NCI-H187 (cell line): ENCODE measurements around the gene HSP90B1.

Experiments
- DNase-seq, 2 experiments: peaks; one replicate each; lab custom pipeline; 2025; lab: John Stamatoyannopoulos, UW

The HSP90B1 gene

GRCh38 chr12:103929784-103930033, 501 bp upstream of the HSP90B1 start:
- DNase-seq, result peak in 1 of 2 experiments; percentile 98

- no peak for DNase-seq
These were observed 851 bp downstream of the HSP90B1 start for GRCh38 chr12:103930787-103931735.

- no peak for DNase-seq
These were observed 3.0 kb downstream of the HSP90B1 start for GRCh38 chr12:103933237-103933636.

- DNase-seq, result no peak
These were observed 6.5 kb downstream of the HSP90B1 start for GRCh38 chr12:103936679-103937078.

GRCh38 chr12:103944964-103945363, 14.8 kb downstream of the HSP90B1 start:
- no peak for DNase-seq

GRCh38 chr12:103947871-103948555, 17.8 kb downstream of the HSP90B1 start:
- no peak for DNase-seq

GRCh38 chr12:103948746-103949406, 18.7 kb downstream of the HSP90B1 start:
- no peak for DNase-seq

GRCh38 chr12:103952497-103952896, 22.3 kb downstream of the HSP90B1 start:
- no peak for DNase-seq

GRCh38 chr12:103955811-103956508, 25.8 kb downstream of the HSP90B1 start:
- DNase-seq, result no peak

GRCh38 chr12:103956509-103957027, 26.4 kb downstream of the HSP90B1 start:
- peak in 1 of 2 experiments; percentile 59 for DNase-seq

GRCh38 chr12:103957865-103958388, 27.7 kb downstream of the HSP90B1 start:
- no peak for DNase-seq

- DNase-seq, result no peak
These were observed 28.4 kb downstream of the HSP90B1 start for GRCh38 chr12:103958621-103959020.

- no peak for DNase-seq
These were observed 30.5 kb downstream of the HSP90B1 start for GRCh38 chr12:103960616-103961227.

- no peak for DNase-seq
These were observed 32.3 kb downstream of the HSP90B1 start for GRCh38 chr12:103962493-103962892.

- DNase-seq, result no peak
These were observed 34.6 kb downstream of the HSP90B1 start for GRCh38 chr12:103964805-103965204.

GRCh38 chr12:103965255-103965589, 35.0 kb downstream of the HSP90B1 start:
- DNase-seq, result no peak

GRCh38 chr12:103965590-103966504, 35.6 kb downstream of the HSP90B1 start, which contains the start of gene TDG:
TDG (plus strand) TSS chr12:103965872; CDS start chr12:103966038, 166 bp downstream.
- peak; percentile 98 to 99 for DNase-seq

- DNase-seq, result no peak
These were observed 36.5 kb downstream of the HSP90B1 start for GRCh38 chr12:103966736-103967135.

- DNase-seq, result no peak
These were observed 39.2 kb downstream of the HSP90B1 start for GRCh38 chr12:103969391-103969790.

- no peak for DNase-seq
These were observed 43.7 kb downstream of the HSP90B1 start for GRCh38 chr12:103973909-103974308.
